ENCODE results near the gene TUBB2B.

- TF ChIP-seq CTCF (conservative IDR thresholded peaks at IDR 0.05; ENCODE audit: low read length) (no peak), EZH2phosphoT487 (IDR thresholded peaks at IDR 0.05; ENCODE audit: borderline replicate concordance, low read depth, low read length) (no peak)
Measured at GRCh38 chr6:3181105-3181504, 46.3 kb downstream of the TUBB2B start.

Measured in OCI-LY7 (cell line).